Pancreas (tissue), 10 donors: ENCODE data around the gene PHF2. TPM values are rescaled to one million over a fixed set of nuclear protein-coding genes. Genes with fewer than 3 reads are reported as not detected.

Experiments
- ATAC-seq, 4 donors: fragments of 200-7000 bp; cut with Tn5 transposase; one replicate each; pipeline versions ENCODE4 v1.8.0 to v1.9.1; 2020; ENCODE audit warnings: mild to moderate bottlenecking in 4 of 4, moderate library complexity in 4 of 4
- DNase-seq, 6 donors: peaks; one replicate each; pipeline ENCODE4 v3.0.0-alpha.2; 2020
- FAIRE-seq: peaks from 2 replicates; lab custom pipeline; 2012; peaks lifted over from hg19 to GRCh38; lab: Jason Lieb, UNC
- H3K27ac ChIP-seq, 4 donors: fragments of 200-600 bp; sonication (generic); 1 replicate in 3 of 4; 2 replicates in 1 of 4; pipeline versions ENCODE4 v1.5.0 to v1.8.0; 2020
- H3K27me3 ChIP-seq, 4 donors: fragments of 200-600 bp; one replicate each; pipeline ENCODE4 v1.8.0; 2021
- H3K36me3 ChIP-seq, 3 donors: fragments of 200-600 bp; sonication (generic) in 1 of 3; one replicate each; pipeline versions ENCODE4 v1.5.0 to v1.8.0; 2020 to 2021
- H3K4me1 ChIP-seq, 3 donors: fragments of 200-600 bp; one replicate each; pipeline ENCODE4 v1.8.0; 2021
- H3K4me3 ChIP-seq, 4 donors: fragments of 200-600 bp; sonication (generic) in 2 of 4; one replicate each; pipeline versions ENCODE4 v1.5.0 to v1.8.0; 2020 to 2021
- H3K9me3 ChIP-seq, 4 donors: fragments of 200-600 bp; one replicate each; pipeline ENCODE4 v1.8.0; 2021
- CTCF ChIP-seq, 4 donors: fragments of 200-600 bp; sonication (generic) in 3 of 4; IDR thresholded peaks; one replicate each; pipeline versions ENCODE4 v1.5.0 to v1.8.0; 2021; ENCODE audit warnings: antibody characterized with exemption in 4 of 4
- WGBS, 2 donors: extraction: QIAGEN DNeasy Blood & Tissue Kit; methylation state at CpG; one replicate each; pipeline ENCODE4 v1.1.7; 2013; 5-methylcytosine and 5-hydroxymethylcytosine counted together
- intact Hi-C, 3 donors: fragments of 100-400 bp; cut with DNase I; formaldehyde crosslinking; loops; one replicate each; pipeline versions ENCODE4 v1.11.1 to v1.14.2; 2022
- polyA plus RNA-seq, 2 donors: library from polyadenylated mRNA; stranded (reverse); fragments of 200-250 nt; gene quantifications; one replicate each; pipeline ENCODE4 v1.2.3, GENCODE V29; 2013
- total RNA-seq, 6 donors: library from RNA; stranded (reverse); fragmentation: NEBNext Ultra II Directional in 4 of 6; extraction: Animal tissue kit (Norgen Biotek cat#: 25700) in 4 of 6; gene quantifications; one replicate each; pipeline versions ENCODE4 v1.2.1 to v1.2.4, GENCODE V29; 2021 to 2023
- donor health status: healthy with polysubstance abuse.
- donor health status: DM: no; HTN: no; CAD: no; lungs with moderate emphysema.
- donor health status: DM: no; HTN: no; CAD: no.
- donor health status: control.
- donor health status: control.
- donor health status: Bipolar disorder and iron deficiency.
- donor health status: DM: yes; HTN: yes; CAD: no.
- donor health status: DM: no; HTN: no; CAD: no.
- donor health status: DM: no; HTN: no; CAD: no.
- donor health status: DM: yes; HTN: yes; CAD: no.

Gene PHF2
- total and polyA plus RNA-seq, 8 donors, result 10.8 to 24.8 (median 12.7) TPM

GRCh38 chr9:93676310-93677047, 100.1 kb downstream of the PHF2 start:
- intact Hi-C loops, result no loop called here
- ATAC-seq (peak in 1 of 4 donors; percentile 9), FAIRE-seq (no peak), DNase-seq (peak in 4 of 6 donors; percentile 6 to 72 (median 31))
- WGBS, 2 donors, result 95 to 96% methylated on average over 20 to 23 of the region's 23 CpGs
- Histone ChIP-seq H3K36me3 (peaks cover 0 to 26% (median 0%) of the 10 kb centered on the region in 3 donors), H3K4me1 (no peaks in the 10 kb centered on the region), H3K4me3 (no peak overlapping the region), H3K27me3 (no peaks in the 10 kb centered on the region), H3K9me3 (no peaks in the 10 kb centered on the region), H3K27ac (no peak overlapping the region)
- TF ChIP-seq CTCF (IDR thresholded peaks at IDR 0.05), result no peak

DNA sequence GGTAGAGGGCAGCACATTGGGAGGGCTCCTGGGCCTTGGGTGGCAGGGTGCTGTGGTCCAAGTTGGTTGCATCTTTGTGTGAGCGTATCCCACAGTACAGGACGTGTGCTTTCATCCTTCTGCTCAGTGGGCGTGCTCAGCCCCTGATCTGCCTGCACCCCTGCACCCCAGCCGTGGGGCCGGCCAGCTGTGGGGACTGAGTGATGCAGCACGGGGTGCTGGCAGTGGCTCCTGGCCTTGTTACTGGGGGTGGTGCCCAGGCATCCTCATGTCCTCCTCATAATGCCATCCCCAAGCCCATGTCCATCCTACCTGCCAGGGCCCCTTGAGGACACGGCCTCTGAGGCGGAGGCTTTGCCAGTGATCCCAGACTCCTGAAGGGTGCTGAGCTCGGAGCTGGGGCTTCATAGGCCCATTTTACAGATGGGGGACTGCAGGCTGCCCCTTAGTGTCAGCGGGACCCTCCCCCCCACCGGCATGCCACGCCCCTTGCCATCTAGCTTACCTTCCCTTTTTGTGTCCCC, 100.7 kb downstream of the PHF2 start:
- intact Hi-C loops, result no loop called here
- H3K9me3 ChIP-seq, result no peaks in the 10 kb centered on the region
- peaks cover 0 to 26% (median 0%) of the 10 kb centered on the region in 3 donors for H3K36me3 ChIP-seq
- no peak overlapping the region for H3K4me3 ChIP-seq
- H3K27ac ChIP-seq, result no peak overlapping the region
- no peaks in the 10 kb centered on the region for H3K4me1 ChIP-seq
- DNase-seq, result peak in 4 of 6 donors; percentile 5 to 55 (median 22)
- no peaks in the 10 kb centered on the region for H3K27me3 ChIP-seq
- TF ChIP-seq CTCF (IDR thresholded peaks at IDR 0.05), result no peak
- ATAC-seq, result no peak
- whole genome bisulfite sequencing, 2 donors, result 97% methylated on average over 12 of the region's 12 CpGs
- no peak for FAIRE-seq

DNA sequence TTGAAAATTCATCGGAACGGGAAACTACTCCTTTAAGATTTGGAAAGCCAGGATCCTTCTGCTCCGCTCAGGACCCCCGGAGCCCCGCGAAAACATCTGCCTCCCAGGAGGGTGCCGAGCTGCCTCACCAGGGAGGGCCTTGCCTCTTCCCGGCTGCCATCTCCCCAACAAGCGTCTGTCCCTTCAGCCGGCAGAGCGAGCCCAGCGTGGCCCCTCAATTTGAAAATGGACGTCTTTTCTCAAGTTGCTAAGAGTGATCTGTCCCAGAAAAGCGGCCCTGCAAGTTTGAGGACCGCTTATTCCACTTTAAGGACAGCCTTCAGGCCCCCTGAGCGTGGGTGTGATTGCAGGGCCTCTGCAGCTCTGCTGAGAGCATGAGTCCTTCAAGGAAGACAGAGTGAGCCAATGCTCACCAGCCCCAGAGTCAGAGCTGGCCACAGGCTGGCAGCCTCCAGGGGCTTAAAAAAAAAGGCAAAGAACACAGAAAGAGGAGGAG, 101.3 kb downstream of the PHF2 start:
- peaks cover 0 to 26% (median 0%) of the 10 kb centered on the region in 3 donors for H3K36me3 ChIP-seq
- TF ChIP-seq CTCF (IDR thresholded peaks at IDR 0.05), result no peak
- H3K4me1 ChIP-seq, result no peaks in the 10 kb centered on the region
- no peak overlapping the region for H3K27ac ChIP-seq
- no peaks in the 10 kb centered on the region for H3K9me3 ChIP-seq
- 96 to 97% methylated on average over 16 of the region's 16 CpGs for WGBS, 2 donors
- no peak for ATAC-seq
- no peaks in the 10 kb centered on the region for H3K27me3 ChIP-seq
- no peak for FAIRE-seq
- peak in 3 of 6 donors; percentile 2 to 55 (median 4) for DNase-seq
- H3K4me3 ChIP-seq, result no peak overlapping the region
- intact Hi-C loops, result no loop called here

DNA sequence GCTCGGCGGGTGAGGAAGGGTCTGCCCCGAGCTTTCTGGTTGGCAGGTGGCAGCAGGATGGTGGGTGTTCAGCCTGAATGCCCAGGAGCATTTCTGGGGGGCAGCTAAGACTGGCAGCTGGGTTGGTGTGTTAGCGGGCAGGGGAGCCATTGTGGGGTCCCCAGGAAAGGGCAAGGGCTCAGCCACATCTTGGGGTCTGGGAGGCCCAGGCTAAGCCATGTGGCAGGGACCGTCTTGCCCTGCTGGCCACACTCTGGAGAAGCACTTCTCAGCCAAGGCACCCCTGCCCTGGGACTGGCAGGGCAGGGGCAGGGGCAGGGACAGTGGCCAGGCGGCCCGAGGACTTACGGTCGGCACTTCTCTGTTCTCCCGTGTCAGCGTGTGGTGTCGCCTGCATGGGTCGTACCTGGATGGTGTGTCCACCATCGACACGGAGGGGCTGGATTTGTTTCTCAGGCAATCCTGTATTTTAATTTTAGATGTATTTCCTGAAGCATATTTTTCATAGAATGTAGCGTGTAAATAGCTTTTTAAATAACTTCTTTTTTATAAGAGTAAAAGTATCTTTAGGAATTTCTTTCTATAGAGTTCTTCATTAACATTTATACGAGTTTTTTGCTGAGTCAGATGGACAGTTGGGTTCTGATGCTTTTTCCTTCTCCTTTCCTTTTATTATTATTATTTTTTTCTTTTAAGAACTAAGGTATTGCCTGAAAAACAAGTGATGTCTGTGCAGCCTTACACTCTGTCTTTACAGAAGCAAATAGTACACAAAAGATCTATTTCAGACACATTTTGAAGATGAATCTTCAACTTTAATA, 102.0 kb downstream of the PHF2 start:
- H3K9me3 ChIP-seq, result no peaks in the 10 kb centered on the region
- ATAC-seq (no peak), FAIRE-seq (no peak), DNase-seq (peak in 4 of 6 donors; percentile 5 to 46 (median 24))
- peaks cover 0 to 24% (median 0%) of the 10 kb centered on the region in 3 donors for H3K36me3 ChIP-seq
- intact Hi-C loops, result no loop called here
- no peak for TF ChIP-seq CTCF (IDR thresholded peaks at IDR 0.05)
- no peak overlapping the region for H3K27ac ChIP-seq
- no peaks in the 10 kb centered on the region for H3K4me1 ChIP-seq
- WGBS, 2 donors, result 90 to 92% methylated on average over 17 of the region's 17 CpGs
- H3K4me3 ChIP-seq, result no peak overlapping the region
- H3K27me3 ChIP-seq, result no peaks in the 10 kb centered on the region
